ENCODE results near the gene KCTD20. TPM values are rescaled to one million over a fixed set of nuclear protein-coding genes. Genes with fewer than 3 reads are reported as not detected.

The KCTD20 gene
- total and polyA plus RNA-seq, 2 of the 13 experiments (the other 11 are each of a cell fraction or from before 2014, with no cell fraction given): 52.7 to 67.1 TPM

GRCh38 chr6:36441307-36441894 is 1.4 kb upstream of the KCTD20 start (continued):
- TF ChIP-seq GTF2F1 (IDR thresholded peaks at IDR 0.05; ENCODE audit: low read length) (0 out of 2 replicates have a peak, but pooled peaks have one; percentile 52), SMARCC2 (IDR thresholded peaks at IDR 0.05) (no peak), ZFP36 (IDR thresholded peaks at IDR 0.05; ENCODE audit: borderline replicate concordance, low read depth, low read length, partially characterized antibody) (no peak), ZBTB20 (CRISPR knock-in tag; IDR thresholded peaks at IDR 0.05; ENCODE audit: borderline replicate concordance, low read depth) (0 out of 2 replicates have a peak, but pooled peaks have one; percentile 41), XBP1 (CRISPR knock-in tag; IDR thresholded peaks at IDR 0.05) (peak; percentile 37; the same call in 1 of the 2 replicates), ZNF547 (CRISPR knock-in tag; IDR thresholded peaks at IDR 0.05) (no peak; the same call in 1 of the 2 replicates), PBX2 (CRISPR knock-in tag; IDR thresholded peaks at IDR 0.05) (no peak), ZNF446 (CRISPR knock-in tag; IDR thresholded peaks at IDR 0.05) (no peak), ZNF317 (CRISPR knock-in tag; IDR thresholded peaks at IDR 0.05) (no peak), AFF4 (CRISPR knock-in tag; IDR thresholded peaks at IDR 0.05) (no peak), TGIF2 (CRISPR knock-in tag; IDR thresholded peaks at IDR 0.05) (peak; percentile 85), TERF1 (CRISPR knock-in tag; IDR thresholded peaks at IDR 0.05) (no peak), ZNF879 (CRISPR knock-in tag; IDR thresholded peaks at IDR 0.05) (no peak), DPF2 (CRISPR knock-in tag; IDR thresholded peaks at IDR 0.05; ENCODE audit: borderline replicate concordance, low read depth) (no peak), FOXJ3 (CRISPR knock-in tag; IDR thresholded peaks at IDR 0.05; ENCODE audit: borderline replicate concordance) (peak; percentile 57; the same call in 1 of the 2 replicates)
- TF ChIP-seq, protein P1, sequence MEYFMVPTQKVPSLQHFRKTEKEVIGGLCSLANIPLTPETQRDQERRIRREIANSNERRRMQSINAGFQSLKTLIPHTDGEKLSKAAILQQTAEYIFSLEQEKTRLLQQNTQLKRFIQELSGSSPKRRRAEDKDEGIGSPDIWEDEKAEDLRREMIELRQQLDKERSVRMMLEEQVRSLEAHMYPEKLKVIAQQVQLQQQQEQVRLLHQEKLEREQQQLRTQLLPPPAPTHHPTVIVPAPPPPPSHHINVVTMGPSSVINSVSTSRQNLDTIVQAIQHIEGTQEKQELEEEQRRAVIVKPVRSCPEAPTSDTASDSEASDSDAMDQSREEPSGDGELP (IDR thresholded peaks at IDR 0.05; ENCODE audit: borderline replicate concordance, low read depth): peak; percentile 72; the same call in 1 of the 2 replicates
- TF ChIP-seq, protein P2, sequence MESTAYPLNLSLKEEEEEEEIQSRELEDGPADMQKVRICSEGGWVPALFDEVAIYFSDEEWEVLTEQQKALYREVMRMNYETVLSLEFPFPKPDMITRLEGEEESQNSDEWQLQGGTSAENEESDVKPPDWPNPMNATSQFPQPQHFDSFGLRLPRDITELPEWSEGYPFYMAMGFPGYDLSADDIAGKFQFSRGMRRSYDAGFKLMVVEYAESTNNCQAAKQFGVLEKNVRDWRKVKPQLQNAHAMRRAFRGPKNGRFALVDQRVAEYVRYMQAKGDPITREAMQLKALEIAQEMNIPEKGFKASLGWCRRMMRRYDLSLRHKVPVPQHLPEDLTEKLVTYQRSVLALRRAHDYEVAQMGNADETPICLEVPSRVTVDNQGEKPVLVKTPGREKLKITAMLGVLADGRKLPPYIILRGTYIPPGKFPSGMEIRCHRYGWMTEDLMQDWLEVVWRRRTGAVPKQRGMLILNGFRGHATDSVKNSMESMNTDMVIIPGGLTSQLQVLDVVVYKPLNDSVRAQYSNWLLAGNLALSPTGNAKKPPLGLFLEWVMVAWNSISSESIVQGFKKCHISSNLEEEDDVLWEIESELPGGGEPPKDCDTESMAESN (CRISPR knock-in tag; conservative IDR thresholded peaks at IDR 0.05): no peak
- TF ChIP-seq, protein P3, sequence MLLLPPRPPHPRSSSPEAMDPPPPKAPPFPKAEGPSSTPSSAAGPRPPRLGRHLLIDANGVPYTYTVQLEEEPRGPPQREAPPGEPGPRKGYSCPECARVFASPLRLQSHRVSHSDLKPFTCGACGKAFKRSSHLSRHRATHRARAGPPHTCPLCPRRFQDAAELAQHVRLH (CRISPR knock-in tag; IDR thresholded peaks at IDR 0.05; ENCODE audit: borderline replicate concordance, low read depth): peak; percentile 60; the same call in 1 of the 2 replicates
- TF ChIP-seq, protein P4, sequence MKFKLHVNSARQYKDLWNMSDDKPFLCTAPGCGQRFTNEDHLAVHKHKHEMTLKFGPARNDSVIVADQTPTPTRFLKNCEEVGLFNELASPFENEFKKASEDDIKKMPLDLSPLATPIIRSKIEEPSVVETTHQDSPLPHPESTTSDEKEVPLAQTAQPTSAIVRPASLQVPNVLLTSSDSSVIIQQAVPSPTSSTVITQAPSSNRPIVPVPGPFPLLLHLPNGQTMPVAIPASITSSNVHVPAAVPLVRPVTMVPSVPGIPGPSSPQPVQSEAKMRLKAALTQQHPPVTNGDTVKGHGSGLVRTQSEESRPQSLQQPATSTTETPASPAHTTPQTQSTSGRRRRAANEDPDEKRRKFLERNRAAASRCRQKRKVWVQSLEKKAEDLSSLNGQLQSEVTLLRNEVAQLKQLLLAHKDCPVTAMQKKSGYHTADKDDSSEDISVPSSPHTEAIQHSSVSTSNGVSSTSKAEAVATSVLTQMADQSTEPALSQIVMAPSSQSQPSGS (CRISPR knock-in tag; IDR thresholded peaks at IDR 0.05): peak; percentile 88

Measured in HepG2 (cell line).